ENCODE data around the gene OXCT2.

Gene OXCT2

GRCh38 chr1:39762550-39763540 is 8.3 kb downstream of the OXCT2 start:
- DNase-seq (ENCODE audit: low read depth in 2 of 2): no peak

GRCh38 chr1:39761557-39762260 is 9.4 kb downstream of the OXCT2 start:
- DNase-seq (ENCODE audit: low read depth in 2 of 2): no peak

- no peak for DNase-seq (ENCODE audit: low read depth in 2 of 2)
Observed at GRCh38 chr1:39761016-39761415, 10.1 kb downstream of the OXCT2 start.

- DNase-seq (ENCODE audit: low read depth in 2 of 2): no peak
Observed at GRCh38 chr1:39760074-39761008, 10.8 kb downstream of the OXCT2 start.

GRCh38 chr1:39759436-39759726 is 11.8 kb downstream of the OXCT2 start:
- no peak for DNase-seq (ENCODE audit: low read depth in 2 of 2)

- DNase-seq (ENCODE audit: low read depth in 2 of 2): no peak
Observed at GRCh38 chr1:39758556-39759435, 12.4 kb downstream of the OXCT2 start.

GRCh38 chr1:39757501-39757900 is 13.6 kb downstream of the OXCT2 start:
- DNase-seq (ENCODE audit: low read depth in 2 of 2): no peak

GRCh38 chr1:39755965-39756659 is 15.0 kb downstream of the OXCT2 start:
- no peak for DNase-seq (ENCODE audit: low read depth in 2 of 2)

GRCh38 chr1:39754906-39755504 is 16.1 kb downstream of the OXCT2 start:
- no peak for DNase-seq (ENCODE audit: low read depth in 2 of 2)

GRCh38 chr1:39754026-39754570 is 17.1 kb downstream of the OXCT2 start:
- DNase-seq (ENCODE audit: low read depth in 2 of 2): no peak

GRCh38 chr1:39753132-39754025 is 17.8 kb downstream of the OXCT2 start:
- no peak for DNase-seq (ENCODE audit: low read depth in 2 of 2)

- no peak for DNase-seq (ENCODE audit: low read depth in 2 of 2)
Observed at GRCh38 chr1:39752703-39753102, 18.4 kb downstream of the OXCT2 start.

GRCh38 chr1:39751595-39751994 is 19.6 kb downstream of the OXCT2 start:
- no peak for DNase-seq (ENCODE audit: low read depth in 2 of 2)

GRCh38 chr1:39745016-39745670 is 26.0 kb downstream of the OXCT2 start:
- DNase-seq (ENCODE audit: low read depth in 2 of 2): no peak

- peak; percentile 70 to 71 for DNase-seq (ENCODE audit: low read depth in 2 of 2)
Observed at GRCh38 chr1:39738622-39739366, 32.4 kb downstream of the OXCT2 start, which contains the start of gene PPIE. Gene PPIE (plus strand): TSS chr1:39738882. CDS start chr1:39738901, 19 bp downstream.

- peak; percentile 21 to 28 for DNase-seq (ENCODE audit: low read depth in 2 of 2)
Observed at GRCh38 chr1:39737546-39738169, 33.5 kb downstream of the OXCT2 start.

GRCh38 chr1:39735731-39736130 is 35.4 kb downstream of the OXCT2 start:
- no peak for DNase-seq (ENCODE audit: low read depth in 2 of 2)
